Stimulated activated CD4-positive, alpha-beta T cell treated with anti-CD3 and anti-CD28 coated beads, TNF-alpha, amount 100 ng/mL, for 1 hour (primary cell): Measurements from ENCODE around the gene ZNF384.
"Not testable (repeated sequence)": the region's sequence is repeated elsewhere in the genome, so short reads cannot be mapped to it uniquely, and the experiment has no call there.

Experiments used
- DNase-seq, 3 donors: peaks; one replicate each; pipeline ENCODE4 v3.0.0-alpha.2; 2020; ENCODE audit warnings: low read depth in 3 of 3, low spot score in 1 of 3

The ZNF384 gene

DNA sequence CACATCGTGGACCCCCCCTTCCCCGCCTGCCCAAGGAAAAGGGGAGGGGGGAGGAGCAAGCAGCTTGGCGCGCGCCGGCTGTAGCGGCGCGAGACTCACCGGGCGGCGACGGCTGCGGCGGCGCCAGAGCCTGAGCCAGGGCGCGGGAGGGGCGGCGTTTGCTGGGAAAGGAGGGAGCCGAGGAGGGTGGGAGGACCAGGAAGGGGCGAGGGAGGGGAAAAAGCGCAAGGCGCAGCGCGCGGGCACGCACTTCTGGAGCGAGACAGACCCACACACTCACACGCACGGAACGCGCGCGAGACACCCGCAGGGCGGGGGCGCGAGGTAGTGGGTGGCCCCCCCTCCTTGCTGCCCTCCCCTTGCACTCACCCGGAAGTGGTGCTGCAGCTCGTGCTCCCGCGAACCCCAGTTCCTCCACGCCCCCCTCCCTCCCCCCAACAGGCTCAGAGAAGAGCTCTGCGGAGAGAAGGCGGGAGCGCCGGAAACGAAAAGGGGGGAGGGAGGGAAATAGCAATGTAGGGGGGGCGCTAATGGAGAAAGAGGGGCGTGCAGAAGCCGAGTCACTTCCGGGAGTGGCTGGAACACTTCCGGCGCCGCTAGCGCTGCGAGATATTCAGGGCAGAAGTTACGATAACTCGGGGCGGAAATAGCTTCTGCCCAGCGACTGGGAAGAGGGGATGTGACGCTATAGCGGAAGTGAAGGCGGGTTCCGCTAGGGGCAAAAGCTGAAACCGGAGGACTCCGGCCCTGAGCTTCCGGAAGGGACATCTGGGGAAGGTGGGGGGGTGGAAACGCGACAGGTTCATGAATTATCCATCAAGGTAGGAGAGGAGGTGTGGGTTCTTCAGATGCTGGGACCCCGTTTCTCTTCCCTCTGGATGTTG, at the start of gene ZNF384:
Gene ZNF384, minus strand, starts transcription at position 377 of the 884 bp plus-strand sequence. CDS start 9,855 bp downstream, outside the sequence.
- peak; percentile 81 to 91 (median 90) for DNase-seq

DNA sequence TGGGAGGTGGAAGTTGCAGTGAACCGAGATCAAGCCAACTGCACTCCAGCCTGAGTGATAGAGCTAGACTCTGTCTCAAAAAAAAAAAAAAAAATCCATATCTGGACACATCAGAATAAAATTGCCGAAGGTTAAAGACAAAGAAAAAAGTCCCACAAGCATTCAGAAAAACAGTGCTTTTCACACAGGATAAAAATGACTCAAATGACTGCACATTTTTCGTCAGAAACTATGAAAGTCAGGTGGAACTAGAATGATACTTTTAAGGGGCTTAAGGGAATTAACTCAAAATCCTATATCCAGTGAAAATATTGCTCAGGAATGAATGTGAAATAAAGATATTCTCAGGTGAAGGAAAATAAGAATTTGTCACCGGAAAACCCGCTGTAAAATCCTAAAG, 47.6 kb upstream of the ZNF384 start:
- DNase-seq = no peak

DNA sequence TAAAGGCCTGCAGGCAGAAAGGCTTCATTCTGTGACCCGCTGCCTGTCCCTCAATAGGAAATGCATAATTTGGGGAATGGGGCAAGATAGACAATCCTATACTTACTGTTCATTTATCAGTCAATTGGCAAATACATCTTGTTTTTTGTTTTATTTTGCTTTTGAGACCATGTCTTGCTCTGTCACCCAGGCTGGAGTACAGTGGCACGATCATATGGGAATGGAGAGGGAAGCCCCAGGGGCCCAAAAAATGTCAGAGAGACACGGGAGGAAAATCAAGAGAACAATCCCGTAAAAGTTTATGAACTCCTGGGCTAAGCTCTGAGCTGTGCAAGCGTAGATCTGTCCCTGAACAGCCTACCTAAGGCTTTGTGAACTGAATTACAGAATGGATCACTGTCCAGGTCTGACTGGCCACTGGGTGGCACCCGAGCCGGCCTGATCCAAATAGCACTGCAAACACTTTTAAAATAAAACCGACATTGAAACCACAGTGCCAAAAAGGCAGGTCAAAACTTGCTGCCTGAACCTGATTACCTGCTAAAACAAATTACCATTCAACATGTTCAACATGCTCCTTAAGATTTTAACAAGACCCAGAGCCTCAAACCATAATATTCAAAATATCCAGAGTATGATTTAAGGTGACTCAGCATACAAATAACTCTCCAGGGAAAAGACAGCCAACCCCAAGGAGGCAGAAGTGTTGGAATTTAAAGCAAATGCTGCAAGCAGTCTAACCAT, 46.4 kb upstream of the ZNF384 start:
- DNase-seq = no peak

DNA sequence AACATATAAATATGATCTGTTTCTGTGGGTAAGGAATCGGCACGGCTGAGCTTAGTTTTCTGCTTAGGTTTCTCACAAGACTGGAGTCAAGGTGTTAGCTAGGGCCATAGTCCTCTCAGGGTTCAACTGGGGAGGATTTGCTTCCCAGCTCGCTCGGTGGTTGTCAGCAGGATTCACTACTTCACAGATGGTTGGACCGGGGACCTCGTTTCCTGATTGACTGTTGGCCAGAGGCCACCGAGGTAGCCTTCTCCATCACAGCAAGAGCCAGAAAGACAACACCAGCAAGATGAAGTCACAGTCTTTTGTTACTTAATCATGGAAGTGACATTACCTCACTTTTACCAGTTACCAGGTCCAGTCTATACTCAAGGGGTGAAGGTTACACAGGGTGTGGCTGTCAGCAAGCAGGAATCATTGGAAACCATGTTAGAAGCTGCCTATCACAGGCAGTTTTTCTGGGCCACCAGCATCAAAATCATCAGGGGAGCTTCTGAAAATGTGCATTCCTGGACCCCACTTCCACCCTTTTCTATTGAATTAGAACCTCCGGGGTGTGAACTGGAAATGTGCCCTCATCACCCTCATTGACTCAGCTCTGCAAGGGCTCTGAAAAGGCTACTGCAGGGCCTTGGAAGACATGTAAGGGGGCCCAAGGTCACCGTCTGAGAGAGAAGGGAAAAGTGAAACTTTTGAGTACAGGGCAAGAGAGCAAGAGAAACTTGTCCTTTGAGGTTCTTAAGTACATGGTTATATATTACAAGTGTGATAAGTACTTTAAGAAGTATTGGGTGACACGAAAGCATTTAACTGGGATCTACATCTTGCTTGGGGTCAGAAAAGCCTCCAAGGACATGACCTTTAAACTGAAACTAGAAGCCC, 45.6 kb upstream of the ZNF384 start:
- no peak for DNase-seq

DNA sequence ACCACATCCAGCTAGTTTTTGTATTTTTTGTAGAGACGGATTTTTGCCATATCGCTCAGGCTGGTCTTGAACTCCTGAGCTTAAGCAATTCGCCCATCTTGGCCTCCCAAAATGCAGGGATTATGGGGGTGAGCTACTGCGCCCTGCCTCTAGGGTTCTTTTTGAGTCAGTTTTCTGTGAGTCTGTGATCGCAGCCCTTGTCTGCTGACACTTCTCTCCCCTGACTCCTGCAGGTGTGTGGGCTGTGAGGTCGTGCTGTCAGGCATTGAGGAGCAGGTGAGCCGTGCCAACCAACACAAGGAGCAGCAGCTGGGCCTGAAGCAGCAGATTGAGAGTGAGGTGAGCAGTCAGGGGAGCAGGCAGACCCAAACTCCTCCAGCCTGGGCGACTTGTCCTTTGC, 41.0 kb upstream of the ZNF384 start:
- no peak for DNase-seq

DNA sequence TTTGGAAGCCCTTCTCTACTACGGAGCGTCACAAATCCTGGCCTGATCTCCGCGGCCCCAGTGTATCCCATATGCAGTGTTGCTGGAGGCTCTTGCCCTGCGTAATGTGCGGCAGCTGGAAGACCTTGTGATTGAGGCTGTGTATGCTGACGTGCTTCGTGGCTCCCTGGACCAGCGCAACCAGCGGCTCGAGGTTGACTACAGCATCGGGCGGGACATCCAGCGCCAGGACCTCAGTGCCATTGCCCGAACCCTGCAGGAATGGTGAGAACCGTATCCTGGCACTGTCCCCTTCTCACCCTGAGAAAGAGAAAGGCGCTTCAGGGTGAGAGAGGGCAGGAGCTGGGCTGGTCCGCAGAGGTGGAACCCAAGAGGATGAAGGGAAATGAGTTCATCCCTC, 40.0 kb upstream of the ZNF384 start:
- no peak for DNase-seq

DNA sequence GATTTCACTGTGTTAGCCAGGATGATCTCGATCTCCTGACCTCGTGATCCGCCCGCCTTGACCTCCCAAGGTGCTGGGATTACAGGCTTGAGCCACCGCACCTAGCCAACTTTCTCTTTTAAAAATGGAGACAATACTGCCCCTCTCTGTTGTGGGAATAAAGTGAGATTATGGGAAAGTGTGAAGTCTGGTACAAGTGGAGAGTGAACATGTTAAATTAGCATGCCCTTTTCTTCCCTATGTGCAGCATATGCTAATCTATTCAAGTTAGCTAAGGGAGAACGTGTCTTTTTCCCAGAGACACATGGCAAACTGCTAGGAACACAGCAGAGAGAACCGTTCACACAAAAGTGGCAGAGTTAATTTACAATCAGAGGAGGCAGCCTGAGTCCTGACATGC, 36.2 kb upstream of the ZNF384 start:
- DNase-seq = no peak

DNA sequence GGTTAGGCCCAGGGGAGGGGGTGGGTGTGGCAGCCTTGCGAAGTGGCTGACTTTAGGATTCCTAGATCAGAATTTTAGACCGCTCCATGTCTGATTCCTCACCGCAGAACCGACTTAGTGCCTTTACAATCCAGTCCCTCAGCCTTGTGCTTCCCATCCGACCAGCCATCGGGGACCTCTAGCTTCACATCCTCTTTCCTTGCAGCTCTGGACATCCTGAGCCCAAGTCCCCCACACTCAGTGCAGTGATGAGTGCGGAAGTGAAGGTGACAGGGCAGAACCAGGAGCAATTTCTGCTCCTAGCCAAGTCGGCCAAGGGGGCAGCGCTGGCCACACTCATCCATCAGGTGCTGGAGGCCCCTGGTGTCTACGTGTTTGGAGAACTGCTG, 35.2 kb upstream of the ZNF384 start:
- no peak for DNase-seq

DNA sequence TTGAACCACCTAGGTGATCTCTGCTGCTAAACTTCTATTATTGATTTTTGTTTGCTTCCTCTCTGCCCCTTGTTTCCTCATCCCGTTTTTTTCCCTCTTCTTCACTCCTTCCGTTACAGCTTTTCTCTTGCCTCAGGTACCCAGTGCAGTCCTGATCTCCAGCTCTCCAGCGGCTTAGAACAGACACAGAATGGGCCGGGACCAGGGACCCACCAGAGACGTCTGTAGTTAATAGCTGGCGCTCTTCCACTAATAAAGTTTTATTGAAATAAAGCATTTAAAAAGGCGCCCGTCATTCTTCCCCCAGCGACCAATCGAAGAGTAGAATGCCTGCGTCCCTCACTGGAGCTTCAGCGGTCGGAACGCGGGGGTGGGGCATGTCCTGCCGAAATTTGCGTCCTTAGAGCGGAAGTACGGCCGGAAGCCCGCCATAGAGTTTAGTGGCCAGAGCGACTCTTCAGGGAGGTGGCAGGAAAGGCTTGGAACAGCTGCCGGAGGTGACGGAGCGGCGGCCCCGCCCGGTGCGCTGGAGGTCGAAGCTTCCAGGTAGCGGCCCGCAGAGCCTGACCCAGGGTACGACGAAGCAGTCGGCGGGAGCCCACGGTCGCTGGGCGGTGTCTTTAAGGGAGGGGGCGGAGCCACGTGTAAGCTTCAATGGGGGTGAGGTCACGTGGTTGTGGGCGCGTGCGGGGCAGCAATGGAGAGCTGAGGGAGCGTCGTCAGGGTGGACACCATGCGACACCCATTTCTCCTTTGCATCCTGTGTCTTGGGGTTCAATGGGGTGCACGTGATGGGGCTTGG, 34.6 kb upstream of the ZNF384 start, which contains the start of gene COPS7A:
Gene COPS7A, plus strand, starts transcription at position 440 of the 802 bp plus-strand sequence. CDS start 611 bp downstream, outside the sequence.
- peak; percentile 82 to 92 (median 83) for DNase-seq

DNA sequence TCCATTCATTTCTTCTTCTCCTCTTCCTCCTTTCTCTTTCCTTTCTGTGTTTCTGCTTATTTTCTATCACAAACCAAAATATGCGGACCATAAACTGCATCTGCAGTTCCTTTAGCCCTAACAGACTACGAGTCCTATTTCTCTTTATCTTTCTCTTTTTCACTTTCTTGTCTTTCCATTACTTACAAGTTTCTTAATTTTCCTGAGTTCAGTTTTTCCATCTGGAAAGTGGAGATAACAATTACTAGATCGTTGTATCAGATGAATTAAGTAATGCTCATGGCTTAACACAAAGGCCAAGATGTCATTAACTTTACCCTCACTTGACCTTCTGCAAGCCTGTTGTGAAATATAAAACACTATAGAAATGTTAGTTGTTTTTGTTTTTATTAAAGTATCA, 33.7 kb upstream of the ZNF384 start:
- DNase-seq = no peak

DNA sequence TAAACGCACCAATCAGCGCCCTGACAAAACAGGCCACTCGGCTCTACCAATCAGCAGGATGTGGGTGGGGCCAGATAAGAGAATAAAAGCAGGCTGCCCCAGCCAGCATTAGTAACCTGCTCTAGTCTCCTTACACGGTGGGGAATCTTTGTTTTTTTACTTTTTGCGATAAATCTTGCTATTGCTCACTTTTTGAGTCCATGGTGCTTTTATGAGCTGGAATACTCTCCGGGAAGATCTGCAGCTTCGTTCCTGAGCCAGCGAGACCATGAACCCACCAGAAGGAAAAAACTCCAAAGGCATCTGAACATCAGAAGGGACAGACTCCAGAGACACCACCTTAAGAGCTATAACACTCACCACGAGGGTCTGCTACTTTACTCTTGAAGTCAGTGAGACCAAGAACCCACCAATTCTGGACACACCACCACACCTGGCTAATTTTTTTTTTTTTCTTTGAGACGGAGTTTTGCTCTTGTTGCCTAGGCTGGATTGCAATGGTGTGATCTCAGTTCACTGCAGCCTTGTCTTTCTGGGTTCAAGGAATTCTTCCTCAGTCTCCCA, 27.8 kb upstream of the ZNF384 start:
- no peak for DNase-seq

DNA sequence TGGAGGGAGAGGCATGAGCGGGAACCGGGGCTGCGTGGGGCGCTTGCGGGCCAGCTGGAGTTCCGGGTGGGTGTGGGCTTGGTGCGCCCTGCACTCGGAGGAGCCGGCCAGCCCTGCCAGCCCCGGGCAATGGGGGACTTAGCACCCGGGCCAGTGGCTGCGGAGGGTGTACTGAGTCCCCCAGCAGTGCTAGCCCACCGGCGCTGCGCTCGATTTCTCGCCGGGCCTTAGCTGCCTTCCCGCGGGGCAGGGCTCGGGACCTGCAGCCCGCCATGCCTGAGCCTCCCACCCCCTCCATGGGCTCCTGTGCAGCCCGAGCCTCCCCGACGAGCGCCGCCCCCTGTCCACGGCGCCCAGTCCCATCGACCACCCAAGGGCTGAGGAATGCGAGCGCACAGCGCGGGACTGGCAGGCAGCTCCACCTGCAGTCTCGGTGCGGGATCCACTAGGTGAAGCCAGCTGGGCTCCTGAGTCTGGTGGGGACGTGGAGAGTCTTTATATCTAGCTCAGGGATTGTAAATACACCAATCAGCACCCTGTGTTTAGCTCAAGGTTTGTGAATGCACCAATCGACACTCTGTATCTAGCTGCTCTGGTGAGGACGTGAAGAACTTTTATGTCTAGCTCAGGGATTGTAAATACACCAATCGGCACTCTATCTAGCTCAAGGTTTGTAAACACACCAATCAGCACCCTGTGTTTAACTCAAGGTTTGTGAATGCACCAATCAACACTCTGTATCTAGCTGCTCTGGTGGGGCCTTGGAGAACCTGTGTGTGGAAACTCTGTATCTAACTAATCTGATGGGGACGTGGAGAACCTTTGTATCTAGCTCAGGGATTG, 27.1 kb upstream of the ZNF384 start:
- not testable (repeated sequence) for DNase-seq

DNA sequence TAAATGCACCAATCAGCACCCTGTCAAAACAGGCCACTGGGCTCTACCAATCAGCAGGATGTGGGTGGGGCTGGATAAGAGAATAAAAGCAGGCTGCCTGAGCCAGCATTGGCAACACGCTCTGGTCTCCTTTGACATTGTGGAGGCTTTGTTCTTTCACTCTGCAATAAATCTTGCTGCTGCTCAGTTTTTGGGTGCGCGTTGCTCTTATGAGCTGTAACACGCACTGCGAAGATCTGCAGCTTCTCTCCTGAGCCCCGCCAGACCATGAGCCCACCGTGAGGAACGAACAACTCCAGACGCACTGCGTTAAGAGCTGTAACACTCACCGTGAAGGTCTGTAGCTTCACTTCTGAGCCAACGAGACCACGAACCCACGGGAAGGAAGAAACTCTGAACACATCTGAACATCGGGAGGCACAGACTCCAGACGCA, 19.8 kb upstream of the ZNF384 start:
- DNase-seq = no peak

DNA sequence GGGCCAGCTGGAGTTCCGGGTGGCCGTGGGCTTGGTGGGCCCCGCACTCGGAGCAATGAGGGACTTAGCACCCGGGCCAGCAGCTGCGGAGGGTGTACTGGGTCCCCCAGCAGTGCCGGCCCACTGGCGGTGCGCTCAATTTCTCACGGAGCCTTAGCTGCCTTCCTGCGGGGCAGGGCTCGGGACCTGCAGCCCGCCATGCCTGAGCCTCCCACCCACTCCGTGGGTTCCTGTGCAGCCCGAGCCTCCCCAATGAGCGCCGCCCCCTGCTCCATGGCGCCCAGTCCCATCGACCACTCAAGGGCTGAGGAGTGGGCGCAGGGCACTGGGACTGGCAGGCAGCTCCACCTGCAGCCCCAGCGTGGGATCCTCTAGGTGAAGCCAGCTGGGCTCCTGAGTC, 19.2 kb upstream of the ZNF384 start:
- DNase-seq = not testable (repeated sequence)

DNA sequence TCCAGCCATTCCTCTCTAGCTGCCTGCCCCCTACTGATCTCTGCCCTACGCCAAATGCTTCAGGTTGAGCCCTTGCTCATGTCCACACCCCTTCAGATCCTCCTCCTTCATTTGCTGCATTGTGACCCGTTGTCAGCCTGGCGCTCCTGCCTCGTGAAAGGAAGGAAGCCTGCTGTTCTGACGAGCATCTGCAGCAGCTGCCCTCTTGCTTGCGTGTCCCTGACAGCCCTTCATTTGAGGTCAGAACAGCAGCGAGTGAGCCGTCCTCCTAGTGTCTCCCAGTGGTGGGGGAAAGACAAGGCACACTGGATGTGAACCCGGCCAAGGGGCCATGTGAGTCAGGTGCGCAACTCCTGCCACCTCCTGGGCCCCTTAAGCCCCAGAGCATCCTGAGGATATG, 14.5 kb upstream of the ZNF384 start:
- no peak for DNase-seq

DNA sequence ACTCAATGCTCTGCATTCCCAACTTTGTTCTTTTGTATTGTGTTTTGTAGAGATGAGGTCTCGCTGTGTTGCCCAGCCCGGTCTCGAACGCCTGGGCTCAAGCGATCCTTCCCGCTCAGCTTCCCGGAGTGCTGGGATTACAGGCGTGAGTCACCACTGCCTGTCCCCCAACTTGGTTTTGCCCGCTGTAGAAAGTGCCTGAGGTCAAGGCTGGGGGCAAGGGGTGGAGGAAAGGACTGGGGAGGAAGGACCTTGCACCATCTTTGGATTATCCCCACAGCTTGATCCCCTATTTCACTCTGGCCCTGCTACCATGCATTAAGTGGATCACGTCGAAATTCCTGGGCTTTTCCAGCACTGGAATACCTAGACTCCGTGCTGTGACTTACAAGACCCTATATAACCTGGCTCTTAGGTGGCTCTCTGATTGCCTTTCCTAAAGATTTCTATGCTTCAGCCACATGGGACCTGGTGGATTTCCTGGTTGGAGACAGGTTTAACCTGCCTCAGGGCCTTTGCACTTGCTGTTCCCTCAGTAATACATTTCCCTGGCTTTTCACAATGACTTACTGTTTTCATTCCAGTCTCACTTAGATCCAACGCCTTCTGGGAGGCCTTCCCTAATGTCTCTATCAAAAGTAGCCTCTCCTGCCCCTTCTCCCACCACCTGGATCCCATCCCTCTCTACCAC, 12.0 kb upstream of the ZNF384 start:
- DNase-seq = no peak

DNA sequence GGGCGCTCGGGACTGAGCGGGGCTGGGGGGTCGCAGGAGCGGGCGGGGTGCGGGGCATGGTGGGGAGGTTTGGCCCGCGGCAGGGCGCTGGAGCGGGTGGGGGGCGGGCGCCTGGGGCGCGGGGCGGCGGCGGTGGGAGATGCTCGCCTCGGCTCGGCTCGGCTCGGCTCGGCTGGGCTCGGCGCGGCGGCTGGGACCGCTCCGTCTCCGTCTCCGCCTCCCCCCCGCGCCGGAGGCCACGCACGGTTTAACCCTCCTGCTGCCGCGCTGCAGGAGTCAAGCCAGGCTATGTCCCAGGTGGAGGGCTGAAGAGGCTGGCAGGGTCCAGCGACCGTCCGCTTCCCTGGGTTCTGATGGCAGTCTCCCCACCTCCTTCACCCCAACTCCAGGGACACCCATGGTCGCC, 11.5 kb upstream of the ZNF384 start, which contains the start of gene PIANP:
Gene PIANP, minus strand, starts transcription at position 170 of the 406 bp plus-strand sequence. CDS start 2,754 bp downstream, outside the sequence.
- peak in 1 of 3 donors; percentile 36 for DNase-seq

DNA sequence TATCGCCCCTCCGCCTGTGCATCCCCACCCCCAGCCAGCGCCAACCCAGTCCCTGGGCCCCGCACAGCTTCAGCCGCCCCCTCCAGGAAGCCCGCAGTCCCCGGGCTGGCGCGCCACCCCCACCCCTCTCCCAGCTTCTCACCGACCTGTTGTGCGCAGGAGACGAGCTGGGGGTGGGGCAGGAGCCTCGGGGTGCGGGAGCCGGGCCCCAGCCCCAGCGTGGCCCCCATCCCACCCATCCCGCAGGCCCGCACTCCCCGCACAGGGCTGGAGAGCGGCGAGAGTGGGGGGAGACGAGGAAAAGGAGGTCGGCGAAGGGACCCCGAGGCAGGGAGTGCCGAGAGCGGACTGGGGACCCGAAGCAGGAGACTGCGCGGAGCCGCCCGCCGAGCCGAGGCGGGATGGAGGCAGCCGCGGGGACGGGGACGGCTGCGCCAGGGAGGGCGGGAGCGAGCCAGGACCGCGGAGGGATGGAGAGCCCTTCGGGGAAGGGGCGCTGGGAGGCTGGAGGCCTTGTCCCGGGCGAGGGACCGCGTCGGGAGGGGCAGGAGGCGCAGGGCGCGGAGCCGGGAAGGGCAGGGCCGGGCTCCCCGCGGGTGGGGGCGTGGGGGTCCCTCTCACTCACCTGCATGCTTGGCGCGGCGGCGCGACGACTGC, 10.9 kb upstream of the ZNF384 start:
- no peak for DNase-seq
